GM18907 (cell line): ENCODE measurements around the gene DPYSL4.

Source experiments
- ATAC-seq: cut with Tn5 transposase; IDR thresholded peaks from one replicate; pipeline ENCODE4 v1.9.1; 2021; ENCODE audit warnings: mild to moderate bottlenecking, moderate library complexity; ENCODE audit not compliant: unreplicated experiment

The DPYSL4 gene

DNA sequence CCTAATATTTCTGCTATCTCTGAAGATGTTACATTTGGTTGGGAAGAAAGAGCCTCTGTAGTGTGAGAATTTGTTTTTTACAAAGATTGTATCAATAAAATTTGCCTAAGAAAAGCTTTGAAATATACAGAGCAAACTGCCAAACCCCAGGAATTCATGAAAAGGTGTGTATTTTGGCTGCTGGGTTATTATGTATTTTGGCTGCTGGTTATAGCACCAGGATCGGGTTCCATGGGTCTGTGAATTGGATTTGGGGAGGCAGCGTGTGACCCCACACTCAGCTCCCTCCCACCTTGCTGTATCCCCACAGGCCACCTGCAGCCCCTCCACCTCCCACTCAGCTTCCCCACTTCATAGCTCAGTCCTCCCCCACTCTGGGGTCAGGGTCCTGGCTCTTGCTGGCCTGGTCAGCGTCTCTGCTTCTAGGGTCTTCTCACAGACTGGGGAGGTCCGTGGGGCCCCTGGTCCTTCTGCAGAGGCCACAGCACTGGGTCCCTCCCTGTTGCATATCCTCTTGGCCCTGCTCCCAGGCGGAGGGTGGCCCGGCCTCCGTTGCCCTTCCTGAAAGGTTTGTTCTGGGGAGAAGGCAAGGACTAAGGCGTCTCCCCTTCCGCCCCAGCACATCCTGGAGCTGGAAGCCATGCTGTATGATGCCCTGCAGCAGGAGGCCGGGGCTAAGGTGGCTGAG is 24.0 kb upstream of the DPYSL4 start:
- ATAC-seq, result no peak

- ATAC-seq, result no peak
Measured at GRCh38 chr10:132163278-132163765, 23.4 kb upstream of the DPYSL4 start.

DNA sequence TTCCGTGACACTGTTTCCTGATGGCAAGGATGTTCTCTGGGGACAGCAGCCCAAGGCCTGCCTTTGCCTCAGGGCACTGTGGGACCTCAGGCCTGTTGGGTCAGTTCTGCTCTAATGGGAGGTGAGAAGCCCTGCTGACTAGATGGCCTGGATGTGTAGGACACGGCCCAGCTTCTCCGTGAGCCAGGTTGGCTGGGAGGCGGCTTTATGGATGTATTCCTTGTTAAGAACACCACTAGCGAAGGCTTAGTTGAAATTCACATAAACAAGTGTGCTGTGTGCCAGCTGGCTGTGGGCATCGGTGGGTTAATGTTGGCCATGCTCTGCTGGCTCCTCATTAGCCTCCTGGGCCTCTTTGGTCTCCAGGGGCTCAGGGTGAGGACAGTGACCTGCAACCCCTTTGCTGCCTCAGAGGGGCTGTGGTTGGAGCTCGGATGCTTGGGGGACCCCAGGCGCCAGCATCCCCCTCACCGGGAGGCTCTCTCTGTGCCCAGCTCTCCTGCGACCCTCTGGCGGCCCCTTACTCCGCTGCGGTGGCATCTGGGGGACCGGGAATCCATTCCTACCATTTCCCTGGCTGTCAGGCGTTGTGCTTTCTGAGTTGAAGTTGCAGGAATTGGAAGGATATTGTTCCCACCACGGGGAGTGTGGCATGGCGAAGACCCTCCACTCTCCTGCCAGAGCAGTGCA is 22.8 kb upstream of the DPYSL4 start:
- ATAC-seq, result no peak

GRCh38 chr10:132164761-132165278 is 21.9 kb upstream of the DPYSL4 start:
- ATAC-seq, result no peak

DNA sequence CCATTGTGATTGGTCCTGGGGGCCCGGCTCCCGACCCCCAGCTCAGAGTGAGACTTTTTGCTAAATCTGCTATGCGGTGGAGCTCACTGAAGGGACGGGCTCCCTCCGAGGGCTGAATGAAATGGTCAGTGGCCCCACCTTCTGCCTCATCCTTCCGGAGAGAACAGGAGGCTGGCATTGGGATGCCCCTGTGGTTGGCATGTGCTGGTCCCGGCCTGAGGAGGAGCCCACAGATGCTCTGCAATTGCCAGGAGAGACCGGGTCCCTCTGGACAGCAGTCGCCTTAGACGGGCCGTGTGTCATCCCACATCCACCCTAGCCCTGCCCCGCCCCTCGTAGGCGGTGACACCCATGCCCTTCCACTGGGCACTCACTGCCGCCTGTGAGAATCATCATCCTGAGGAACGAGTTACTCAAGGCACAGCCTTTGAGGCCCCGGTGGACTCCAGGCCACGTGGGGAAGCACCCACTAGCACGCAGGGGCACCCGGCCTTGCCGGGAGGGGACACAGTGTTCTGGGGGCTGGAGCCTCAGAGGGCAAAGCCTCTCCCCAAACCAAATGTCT is 21.2 kb upstream of the DPYSL4 start:
- no peak for ATAC-seq

GRCh38 chr10:132166216-132166950 is 20.4 kb upstream of the DPYSL4 start:
- ATAC-seq, result no peak

DNA sequence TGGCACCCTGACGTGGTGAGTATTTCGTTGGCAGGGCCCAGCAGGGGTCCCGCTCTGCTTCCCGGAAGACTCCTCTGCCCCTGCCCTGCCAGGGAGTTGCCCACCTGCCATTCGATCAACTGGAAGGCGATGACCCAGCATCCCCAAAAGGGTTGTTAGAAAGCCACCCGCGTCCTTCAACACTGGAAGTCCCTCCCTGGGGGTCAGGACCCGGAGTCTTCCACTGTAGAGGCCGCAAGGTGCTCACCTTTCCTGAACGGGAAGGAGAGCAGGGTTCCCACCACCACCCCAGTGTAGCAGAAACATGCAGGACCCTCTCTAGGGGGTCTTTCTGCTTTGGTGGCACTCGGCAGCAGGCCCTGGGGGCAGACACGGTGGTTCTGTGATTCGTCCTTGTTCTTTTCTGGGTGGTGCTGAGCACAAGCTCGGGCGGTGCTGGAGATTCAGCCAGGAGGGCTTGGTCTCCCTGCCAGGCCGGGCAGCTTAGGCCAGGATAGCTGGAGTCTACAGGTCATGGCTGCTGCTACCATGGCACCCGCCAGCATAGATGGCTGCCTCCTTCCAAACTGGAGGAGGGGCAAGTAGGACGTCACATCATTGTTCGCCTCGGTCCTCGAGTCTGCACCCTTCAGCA is 19.6 kb upstream of the DPYSL4 start:
- no peak for ATAC-seq

DNA sequence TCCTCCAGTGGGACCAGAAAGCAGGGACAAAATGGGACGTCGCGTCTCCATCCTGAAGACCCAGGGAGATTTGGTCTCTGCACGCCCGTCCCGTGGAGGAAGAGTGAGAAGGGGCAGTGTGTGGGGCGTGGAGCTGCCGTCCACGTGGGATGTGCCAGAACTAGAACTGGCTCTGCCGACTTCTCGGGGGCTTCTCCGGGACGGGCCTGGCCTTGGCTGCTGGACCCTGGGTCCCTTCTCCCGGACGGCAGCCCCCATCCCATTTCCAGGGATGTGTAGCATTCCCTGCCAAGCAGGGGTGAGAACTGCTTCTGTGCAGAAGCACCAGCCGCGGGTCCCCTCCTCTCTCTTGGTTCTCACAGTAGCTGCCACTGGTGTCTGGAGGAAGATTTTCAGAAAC is 18.8 kb upstream of the DPYSL4 start:
- no peak for ATAC-seq

- ATAC-seq, result no peak
Measured at GRCh38 chr10:132168571-132169030, 18.1 kb upstream of the DPYSL4 start.

- no peak for ATAC-seq
Measured at GRCh38 chr10:132169031-132169765, 17.6 kb upstream of the DPYSL4 start.

- ATAC-seq, result no peak
Measured at GRCh38 chr10:132169766-132170560, 16.8 kb upstream of the DPYSL4 start.

DNA sequence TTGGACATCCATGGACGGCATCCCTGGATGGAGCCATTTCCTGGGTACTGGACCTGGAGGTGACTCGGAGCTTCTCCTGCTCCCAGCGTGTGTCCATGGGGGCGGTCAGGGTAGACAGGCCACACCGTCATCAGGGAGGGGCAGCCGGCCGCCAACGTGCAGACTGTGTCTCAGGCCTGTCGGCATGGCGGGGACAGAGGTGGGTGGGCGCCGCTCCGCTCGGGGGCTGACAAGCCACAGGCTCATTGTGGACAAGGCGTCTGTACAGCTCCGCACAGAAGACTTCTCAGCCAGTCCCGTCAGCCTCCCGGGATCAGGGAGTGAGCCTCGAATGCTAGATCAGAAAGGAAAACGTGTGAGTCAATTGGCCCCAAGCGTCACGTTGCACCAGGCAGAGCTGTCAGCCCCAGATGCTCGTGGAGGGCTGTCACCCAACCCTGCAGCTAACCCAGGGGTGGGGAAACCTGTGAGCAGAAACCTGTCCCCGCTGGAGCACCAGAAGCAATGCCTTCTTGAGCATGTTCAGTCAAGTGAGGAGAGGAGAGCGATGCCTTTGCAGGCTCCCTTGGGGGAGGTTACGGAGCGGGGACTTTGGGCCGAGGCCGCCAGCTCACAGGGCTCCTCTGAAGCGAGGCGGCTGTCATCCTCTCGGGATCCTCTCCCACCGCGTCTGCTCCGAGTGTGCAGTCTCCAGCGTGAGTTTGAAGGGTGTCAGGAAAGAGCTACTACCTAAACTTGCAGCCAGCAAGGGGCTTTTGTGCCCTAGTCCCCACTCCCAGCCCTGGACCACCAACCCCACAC is 16.0 kb upstream of the DPYSL4 start:
- ATAC-seq, result no peak

DNA sequence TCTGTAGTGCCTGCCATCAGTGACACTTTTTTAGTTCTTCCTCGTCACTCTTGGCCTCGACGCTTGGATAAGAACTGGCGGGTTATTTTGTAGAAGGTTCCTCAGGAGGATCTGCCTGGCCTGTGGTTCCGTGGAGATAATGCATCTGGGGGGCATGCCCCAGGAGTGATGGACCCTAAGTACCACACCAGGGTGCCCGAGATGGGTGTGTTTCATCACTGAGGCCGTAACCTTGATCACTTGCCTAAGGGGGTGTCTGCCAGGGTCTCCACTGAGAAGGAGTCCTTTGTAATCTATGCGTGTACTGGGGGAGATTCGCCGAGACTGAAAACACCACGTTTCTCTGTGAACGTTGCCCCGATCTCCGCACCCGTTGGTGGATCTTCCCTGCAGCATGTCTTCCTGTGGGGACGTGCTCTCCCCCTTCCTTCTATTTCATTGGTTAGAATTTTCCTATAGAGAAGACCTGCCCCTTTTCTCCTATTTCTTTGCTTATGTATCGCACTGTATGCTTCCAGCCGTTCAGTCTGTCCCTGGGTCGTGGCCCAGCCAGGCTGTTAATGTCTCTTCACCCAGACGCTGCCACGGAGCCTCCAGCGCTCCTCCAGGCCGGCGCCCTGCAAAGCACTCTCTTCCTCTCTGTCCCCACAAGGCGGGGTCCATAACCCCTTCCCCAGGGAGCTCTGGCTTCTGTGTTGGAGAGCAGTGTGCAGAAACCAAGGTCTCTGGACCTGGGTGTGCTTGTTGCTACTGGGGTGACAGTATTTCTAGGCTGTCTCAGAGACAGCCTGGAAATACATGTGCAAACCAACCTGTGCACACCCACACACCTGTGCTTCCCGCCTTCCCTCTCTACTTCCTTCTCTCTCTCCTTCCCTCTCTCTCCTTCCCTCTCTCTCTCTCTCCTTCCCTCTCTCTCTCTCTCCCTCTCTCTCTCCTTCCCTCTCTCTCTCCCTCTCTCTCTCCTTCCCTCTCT is 14.4 kb upstream of the DPYSL4 start:
- ATAC-seq, result no peak

GRCh38 chr10:132173185-132173584 is 13.6 kb upstream of the DPYSL4 start:
- no peak for ATAC-seq

GRCh38 chr10:132174237-132174636 is 12.5 kb upstream of the DPYSL4 start:
- ATAC-seq, result no peak

DNA sequence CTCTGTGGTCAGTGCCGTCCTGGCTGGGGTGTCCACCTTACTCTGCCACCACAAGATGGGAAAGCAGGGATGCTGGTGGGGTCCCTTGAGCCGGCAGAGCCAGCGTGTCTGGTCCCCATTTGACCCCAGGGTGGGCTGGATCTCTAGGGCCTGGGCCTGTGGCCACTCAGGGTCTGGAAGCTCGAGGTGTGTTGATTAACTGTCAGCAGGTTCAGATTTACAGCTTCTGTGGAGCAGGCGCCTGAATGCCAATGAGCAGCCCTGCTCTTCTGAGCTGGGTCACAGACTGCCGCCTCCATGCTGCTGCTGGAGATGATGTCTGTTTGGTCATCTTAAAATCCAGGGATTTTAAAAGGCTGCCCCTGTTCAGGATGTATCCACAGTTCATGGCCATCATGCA is 11.3 kb upstream of the DPYSL4 start:
- no peak for ATAC-seq

- no peak for ATAC-seq
Measured at GRCh38 chr10:132175907-132176581, 10.7 kb upstream of the DPYSL4 start.
